Esophagus squamous epithelium (tissue), 5 donors: ENCODE measurements around the gene IRF2. TPM values are rescaled to one million over a fixed set of nuclear protein-coding genes. Genes with fewer than 3 reads are reported as not detected.

Experiments
- DNase-seq: peaks from one replicate; lab custom pipeline; 2025; lab: John Stamatoyannopoulos, UW
- H3K27ac ChIP-seq, 4 donors: fragments of 200-600 bp; sonication (generic); one replicate each; pipeline ENCODE4 v1.5.1; 2016 to 2019; ENCODE audit warnings: mild to moderate bottlenecking in 1 of 4
- H3K27me3 ChIP-seq, 4 donors: fragments of 200-600 bp; sonication (generic); 1 replicate in 3 of 4; 2 replicates in 1 of 4; pipeline versions ENCODE4 v1.5.1 to v1.6.0; 2017 to 2021; ENCODE audit warnings: antibody characterized with exemption in 1 of 4
- H3K36me3 ChIP-seq, 3 donors: fragments of 200-600 bp; sonication (generic); one replicate each; pipeline ENCODE4 v1.5.1; 2016 to 2019
- H3K4me1 ChIP-seq, 3 donors: fragments of 200-600 bp; sonication (generic); one replicate each; pipeline ENCODE4 v1.5.1; 2017 to 2019
- H3K4me3 ChIP-seq, 4 donors: fragments of 200-600 bp; sonication (generic); 1 replicate in 3 of 4; 2 replicates in 1 of 4; pipeline ENCODE4 v1.5.1; 2016 to 2019; ENCODE audit warnings: mild to moderate bottlenecking in 2 of 4, moderate library complexity in 1 of 4
- H3K9me3 ChIP-seq, 3 donors: fragments of 200-600 bp; sonication (generic); one replicate each; pipeline ENCODE4 v1.5.1; 2016 to 2019
- CTCF ChIP-seq, 6 experiments: fragments of 450-650 bp in 4 of 6; fragments of 200-600 bp in 2 of 6; sonication (generic) in 2 of 6; IDR thresholded peaks; one replicate each; pipeline ENCODE4 v1.5.1; 2016 to 2019; ENCODE audit warnings: antibody characterized with exemption in 6 of 6, mild to moderate bottlenecking in 4 of 6, moderate library complexity in 4 of 6
- POLR2A ChIP-seq, 4 donors: fragments of 450-650 bp; IDR thresholded peaks; one replicate each; pipeline ENCODE4 v1.6.1; 2017; ENCODE audit warnings: antibody characterized with exemption in 4 of 4, mild to moderate bottlenecking in 4 of 4, moderate library complexity in 3 of 4
- WGBS, 2 donors: methylation state at CpG; one replicate each; pipeline ENCODE4 v1.1.5; 2018; 5-methylcytosine and 5-hydroxymethylcytosine counted together
- intact Hi-C: fragments of 100-400 bp; cut with DNase I; formaldehyde crosslinking; loops from one replicate; pipeline ENCODE4 v1.15.0; 2022
- total RNA-seq, 4 donors: library from RNA; depleted of rRNA; stranded (reverse); fragments of >200 nt; gene quantifications; one replicate each; pipeline ENCODE4 v1.1.0, GENCODE V29; 2016
- donor health status: DM: yes; HTN: yes; CAD: no.

Gene IRF2
- total RNA-seq, 4 donors from 2014 or later, result 16.6 to 30.2 (median 23.4) TPM

GRCh38 chr4:184427093-184427492 is 47.3 kb downstream of the IRF2 start:
- Histone ChIP-seq H3K27me3 (no peaks in the 10 kb centered on the region), H3K4me3 (no peak overlapping the region), H3K36me3 (peaks cover 0 to 61% (median 0%) of the 10 kb centered on the region in 3 donors), H3K27ac (peak overlapping the region in 2 of 4 donors; percentile 7 to 36), H3K9me3 (no peaks in the 10 kb centered on the region), H3K4me1 (peaks cover 3 to 55% (median 22%) of the 10 kb centered on the region in 3 donors)
- TF ChIP-seq CTCF (IDR thresholded peaks at IDR 0.05) (no peak), POLR2A (IDR thresholded peaks at IDR 0.05) (no peak)
- intact Hi-C loops, result no loop called here
- WGBS, 2 donors, result 85 to 94% methylated on average over 3 of the region's 3 CpGs
- DNase-seq, result no peak

GRCh38 chr4:184424993-184425758 is 49.2 kb downstream of the IRF2 start:
- intact Hi-C loops, result no loop called here
- H3K4me1 ChIP-seq, result peaks cover 0 to 60% (median 24%) of the 10 kb centered on the region in 3 donors
- TF ChIP-seq CTCF (IDR thresholded peaks at IDR 0.05) (no peak), POLR2A (IDR thresholded peaks at IDR 0.05) (no peak)
- H3K4me3 ChIP-seq, result no peak overlapping the region
- DNase-seq, result no peak
- WGBS, 2 donors, result 28 to 54% methylated on average over 8 to 17 of the region's 17 CpGs
- peak overlapping the region in 3 of 4 donors; percentile 23 to 64 (median 33) for H3K27ac ChIP-seq
- H3K36me3 ChIP-seq, result peaks cover 0 to 69% (median 0%) of the 10 kb centered on the region in 3 donors
- no peaks in the 10 kb centered on the region for H3K9me3 ChIP-seq
- no peaks in the 10 kb centered on the region for H3K27me3 ChIP-seq

GRCh38 chr4:184424279-184424678 is 50.1 kb downstream of the IRF2 start:
- Histone ChIP-seq H3K4me1 (peaks cover 0 to 64% (median 20%) of the 10 kb centered on the region in 3 donors), H3K27ac (no peak overlapping the region), H3K9me3 (no peaks in the 10 kb centered on the region), H3K36me3 (peaks cover 0 to 75% (median 0%) of the 10 kb centered on the region in 3 donors), H3K4me3 (no peak overlapping the region), H3K27me3 (no peaks in the 10 kb centered on the region)
- 38 to 48% methylated on average over 3 of the region's 3 CpGs for WGBS, 2 donors
- DNase-seq, result no peak
- intact Hi-C loops, result no loop called here
- TF ChIP-seq CTCF (IDR thresholded peaks at IDR 0.05) (no peak), POLR2A (IDR thresholded peaks at IDR 0.05) (no peak)

- Histone ChIP-seq H3K27ac (no peak overlapping the region), H3K9me3 (no peaks in the 10 kb centered on the region), H3K36me3 (peaks cover 0 to 75% (median 0%) of the 10 kb centered on the region in 3 donors), H3K4me3 (no peak overlapping the region), H3K27me3 (no peaks in the 10 kb centered on the region), H3K4me1 (peaks cover 4 to 71% (median 26%) of the 10 kb centered on the region in 3 donors)
- no peak for DNase-seq
- TF ChIP-seq POLR2A (IDR thresholded peaks at IDR 0.05), result no peak
- no peak for TF ChIP-seq CTCF (IDR thresholded peaks at IDR 0.05)
- intact Hi-C loops, result no loop called here
- 84 to 85% methylated on average over 12 to 13 of the region's 13 CpGs for WGBS, 2 donors
Observed at GRCh38 chr4:184423003-184423686, 51.2 kb downstream of the IRF2 start.

GRCh38 chr4:184422378-184422777 is 52.0 kb downstream of the IRF2 start:
- no peak overlapping the region for H3K27ac ChIP-seq
- no peaks in the 10 kb centered on the region for H3K27me3 ChIP-seq
- H3K9me3 ChIP-seq, result no peaks in the 10 kb centered on the region
- no peak for DNase-seq
- no peak overlapping the region for H3K4me3 ChIP-seq
- intact Hi-C loops, result no loop called here
- TF ChIP-seq POLR2A (IDR thresholded peaks at IDR 0.05) (no peak), CTCF (IDR thresholded peaks at IDR 0.05) (no peak)
- peaks cover 0 to 69% (median 0%) of the 10 kb centered on the region in 3 donors for H3K36me3 ChIP-seq
- 70 to 73% methylated on average over 3 of the region's 3 CpGs for WGBS, 2 donors
- peaks cover 9 to 71% (median 34%) of the 10 kb centered on the region in 3 donors for H3K4me1 ChIP-seq
